ENCODE measurements around the gene GSE1.

Gene GSE1

GRCh38 chr16:85621698-85622428, 8.7 kb downstream of the GSE1 start:
- no peak for DNase-seq

- DNase-seq: no peak
Measured at GRCh38 chr16:85622683-85623082, 9.6 kb downstream of the GSE1 start.

GRCh38 chr16:85623250-85623649, 10.1 kb downstream of the GSE1 start:
- DNase-seq: no peak

GRCh38 chr16:85623997-85624601, 11.0 kb downstream of the GSE1 start:
- DNase-seq: no peak

- DNase-seq: no peak
Measured at GRCh38 chr16:85624646-85625045, 11.5 kb downstream of the GSE1 start.

GRCh38 chr16:85625053-85625452, 11.9 kb downstream of the GSE1 start:
- DNase-seq: no peak

GRCh38 chr16:85625485-85626117, 12.5 kb downstream of the GSE1 start:
- DNase-seq: no peak

GRCh38 chr16:85626191-85626981, 13.3 kb downstream of the GSE1 start:
- DNase-seq: no peak

- no peak for DNase-seq
Measured at GRCh38 chr16:85627089-85627488, 14.0 kb downstream of the GSE1 start.

- no peak for DNase-seq
Measured at GRCh38 chr16:85627526-85628264, 14.6 kb downstream of the GSE1 start.

- DNase-seq: no peak
Measured at GRCh38 chr16:85628265-85628556, 15.1 kb downstream of the GSE1 start.

- no peak for DNase-seq
Measured at GRCh38 chr16:85628645-85629044, 15.5 kb downstream of the GSE1 start.

- no peak for DNase-seq
Measured at GRCh38 chr16:85629326-85629725, 16.2 kb downstream of the GSE1 start.

- DNase-seq: no peak
Measured at GRCh38 chr16:85629853-85630252, 16.7 kb downstream of the GSE1 start.

GRCh38 chr16:85631230-85631629, 18.1 kb downstream of the GSE1 start:
- DNase-seq: no peak

- DNase-seq: no peak
Measured at GRCh38 chr16:85631802-85632393, 18.8 kb downstream of the GSE1 start.

- no peak for DNase-seq
Measured at GRCh38 chr16:85632709-85633437, 19.8 kb downstream of the GSE1 start.

- no peak for DNase-seq
Measured at GRCh38 chr16:85633438-85633743, 20.3 kb downstream of the GSE1 start.

- no peak for DNase-seq
Measured at GRCh38 chr16:85633888-85634287, 20.8 kb downstream of the GSE1 start.

- no peak for DNase-seq
Measured at GRCh38 chr16:85634747-85635544, 21.8 kb downstream of the GSE1 start.

GRCh38 chr16:85635545-85636140, 22.5 kb downstream of the GSE1 start:
- no peak for DNase-seq

All from SHP77 (cell line).